ENCODE measurements around the gene KCNK3.

The KCNK3 gene

DNA sequence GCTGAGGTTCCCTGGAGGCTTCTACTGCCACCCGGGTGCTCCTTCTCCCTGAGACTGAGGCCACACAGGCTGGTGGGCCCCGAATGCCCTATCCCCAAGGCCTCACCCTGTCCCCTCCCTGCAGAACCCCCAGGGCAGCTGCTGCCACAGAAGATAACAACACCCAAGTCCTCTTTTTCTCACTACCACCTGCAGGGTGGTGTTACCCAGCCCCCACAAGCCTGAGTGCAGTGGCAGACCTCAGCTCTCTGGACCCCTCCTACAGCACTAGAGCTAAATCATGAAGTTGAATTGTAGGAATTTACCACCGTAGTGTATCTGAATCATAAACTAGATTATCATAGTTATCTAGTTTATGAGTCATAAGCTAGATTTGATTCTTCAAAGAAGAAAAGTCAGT, 86.0 kb downstream of the KCNK3 start:
- no peak for DNase-seq (ENCODE audit: low read depth in 1 of 2, low spot score in 1 of 2)

DNA sequence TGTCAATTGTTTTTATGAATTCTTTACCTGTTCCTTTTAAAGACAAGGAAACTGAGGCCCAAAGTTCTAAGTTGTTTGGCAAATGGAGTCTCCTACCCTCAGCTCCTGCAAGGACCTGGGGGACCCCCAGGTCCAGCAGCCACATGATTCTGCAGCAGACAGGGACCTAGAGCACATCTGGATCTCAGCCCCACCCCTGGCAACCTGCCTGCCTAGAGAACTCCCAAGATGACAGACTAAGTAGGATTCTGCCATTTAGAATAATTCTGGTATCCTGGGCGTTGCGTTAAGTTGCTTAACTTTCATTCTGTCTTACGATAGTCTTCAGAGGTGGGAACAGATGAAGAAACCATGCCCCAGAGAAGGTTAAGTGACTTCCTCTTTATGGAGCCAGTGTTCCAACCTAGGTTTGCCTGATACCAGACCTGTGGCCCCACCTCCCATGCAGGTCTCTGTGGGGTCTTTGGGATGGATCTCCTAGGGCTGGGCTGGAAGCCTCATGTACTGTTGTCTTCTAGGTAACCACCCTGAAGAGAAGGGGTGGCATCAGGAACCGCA, 87.8 kb downstream of the KCNK3 start:
- no peak for DNase-seq (ENCODE audit: low read depth in 1 of 2, low spot score in 1 of 2)

Measured in activated T-helper 1 cell treated with anti-CD3 and anti-CD28 coated beads, Interleukin-2, amount 50 U/mL, for 16 hours (primary cell).